Vagina (tissue), 2 donors: Measurements from ENCODE around the gene KBTBD6. TPM values are rescaled to one million over a fixed set of nuclear protein-coding genes. Genes with fewer than 3 reads are reported as not detected.

Experiments used
- DNase-seq, 2 donors: peaks; one replicate each; pipeline ENCODE4 v3.0.0-alpha.2; 2017; ENCODE audit errors: extremely low spot score in 2 of 2
- H3K27ac ChIP-seq: fragments of 200-600 bp; sonication (generic); one replicate; pipeline ENCODE4 v1.5.1; 2019
- H3K27me3 ChIP-seq: fragments of 200-600 bp; sonication (generic); one replicate; pipeline ENCODE4 v1.5.1; 2019
- H3K36me3 ChIP-seq, 2 donors: fragments of 200-600 bp; sonication (generic); one replicate each; pipeline ENCODE4 v1.5.1; 2017 to 2019
- H3K4me1 ChIP-seq: fragments of 200-600 bp; sonication (generic); one replicate; pipeline ENCODE4 v1.5.1; 2019
- H3K4me3 ChIP-seq, 2 donors: fragments of 200-600 bp; sonication (generic); 1 replicate in 1 of 2; 2 replicates in 1 of 2; pipeline ENCODE4 v1.5.1; 2016 to 2019
- H3K9me3 ChIP-seq: fragments of 200-600 bp; sonication (generic); one replicate; pipeline ENCODE4 v1.5.1; 2019
- POLR2A ChIP-seq, 2 donors: fragments of 450-650 bp; IDR thresholded peaks; one replicate each; pipeline ENCODE4 v1.6.1; 2017; ENCODE audit warnings: antibody characterized with exemption in 2 of 2, mild to moderate bottlenecking in 2 of 2, moderate library complexity in 2 of 2
- POLR2AphosphoS5 ChIP-seq, 2 donors: sonication (generic); formaldehyde crosslinking; IDR thresholded peaks; one replicate each; pipeline ENCODE4 v1.9.0; 2017; ENCODE audit warnings: antibody characterized with exemption in 2 of 2, mild to moderate bottlenecking in 2 of 2, low read depth in 1 of 2; ENCODE audit not compliant: insufficient read depth in 1 of 2
- intact Hi-C: fragments of 100-400 bp; cut with DNase I; formaldehyde crosslinking; loops from one replicate; pipeline ENCODE4 v1.15.1; 2023
- total RNA-seq: library from RNA; depleted of rRNA; stranded (reverse); fragments of >200 nt; gene quantifications from one replicate; pipeline ENCODE4 v1.2.3, GENCODE V29; 2016
- TF ChIP-seq, protein P1 (sequence below), 3 experiments: fragments of 450-650 bp in 2 of 3; fragments of 200-600 bp in 1 of 3; sonication (generic) in 1 of 3; IDR thresholded peaks; one replicate each; pipeline ENCODE4 v1.5.1; 2017 to 2019; ENCODE audit warnings: antibody characterized with exemption in 3 of 3, mild to moderate bottlenecking in 2 of 3, moderate library complexity in 2 of 3

Gene KBTBD6
- total RNA-seq, 1 donor from 2014 or later: 8.1 TPM

- intact Hi-C loops: no loop called here
- no peak for TF ChIP-seq POLR2A (IDR thresholded peaks at IDR 0.05)
- TF ChIP-seq, protein P1, sequence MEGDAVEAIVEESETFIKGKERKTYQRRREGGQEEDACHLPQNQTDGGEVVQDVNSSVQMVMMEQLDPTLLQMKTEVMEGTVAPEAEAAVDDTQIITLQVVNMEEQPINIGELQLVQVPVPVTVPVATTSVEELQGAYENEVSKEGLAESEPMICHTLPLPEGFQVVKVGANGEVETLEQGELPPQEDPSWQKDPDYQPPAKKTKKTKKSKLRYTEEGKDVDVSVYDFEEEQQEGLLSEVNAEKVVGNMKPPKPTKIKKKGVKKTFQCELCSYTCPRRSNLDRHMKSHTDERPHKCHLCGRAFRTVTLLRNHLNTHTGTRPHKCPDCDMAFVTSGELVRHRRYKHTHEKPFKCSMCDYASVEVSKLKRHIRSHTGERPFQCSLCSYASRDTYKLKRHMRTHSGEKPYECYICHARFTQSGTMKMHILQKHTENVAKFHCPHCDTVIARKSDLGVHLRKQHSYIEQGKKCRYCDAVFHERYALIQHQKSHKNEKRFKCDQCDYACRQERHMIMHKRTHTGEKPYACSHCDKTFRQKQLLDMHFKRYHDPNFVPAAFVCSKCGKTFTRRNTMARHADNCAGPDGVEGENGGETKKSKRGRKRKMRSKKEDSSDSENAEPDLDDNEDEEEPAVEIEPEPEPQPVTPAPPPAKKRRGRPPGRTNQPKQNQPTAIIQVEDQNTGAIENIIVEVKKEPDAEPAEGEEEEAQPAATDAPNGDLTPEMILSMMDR (IDR thresholded peaks at IDR 0.05): no peak
- no peak for TF ChIP-seq POLR2AphosphoS5 (IDR thresholded peaks at IDR 0.05; ENCODE audit: insufficient read depth in 1 of 2, low read depth in 1 of 2)
- Histone ChIP-seq H3K4me3 (no peak overlapping the region), H3K9me3 (peaks cover 20% of the 10 kb centered on the region), H3K36me3 (peaks cover 0 to 7% of the 10 kb centered on the region in 2 donors), H3K27ac (no peak overlapping the region), H3K27me3 (no peaks in the 10 kb centered on the region), H3K4me1 (no peaks in the 10 kb centered on the region)
- no peak for DNase-seq
Observed at GRCh38 chr13:41152005-41152404, 19.4 kb upstream of the KBTBD6 start.

DNA sequence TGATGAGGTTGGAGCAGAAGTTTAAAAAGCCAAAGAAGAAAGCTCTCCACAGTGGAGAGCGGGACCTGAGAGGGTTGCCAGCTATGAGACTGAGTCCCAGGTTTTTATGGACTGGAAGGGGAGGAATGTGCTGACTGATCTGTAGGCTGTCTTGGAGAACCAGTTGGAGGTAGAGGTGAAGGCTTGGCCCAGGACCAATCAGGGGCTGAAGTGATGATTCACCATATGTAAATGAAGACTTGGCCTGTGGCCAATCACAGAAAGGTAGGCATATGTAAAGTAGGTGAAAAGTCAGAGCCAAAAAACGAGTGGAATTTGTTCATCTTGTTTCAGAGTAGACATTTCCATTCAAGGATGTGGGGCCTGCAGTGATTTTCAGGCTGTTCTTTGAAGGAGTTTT is 17.5 kb upstream of the KBTBD6 start:
- H3K36me3 ChIP-seq: peaks cover 0 to 7% of the 10 kb centered on the region in 2 donors

DNA sequence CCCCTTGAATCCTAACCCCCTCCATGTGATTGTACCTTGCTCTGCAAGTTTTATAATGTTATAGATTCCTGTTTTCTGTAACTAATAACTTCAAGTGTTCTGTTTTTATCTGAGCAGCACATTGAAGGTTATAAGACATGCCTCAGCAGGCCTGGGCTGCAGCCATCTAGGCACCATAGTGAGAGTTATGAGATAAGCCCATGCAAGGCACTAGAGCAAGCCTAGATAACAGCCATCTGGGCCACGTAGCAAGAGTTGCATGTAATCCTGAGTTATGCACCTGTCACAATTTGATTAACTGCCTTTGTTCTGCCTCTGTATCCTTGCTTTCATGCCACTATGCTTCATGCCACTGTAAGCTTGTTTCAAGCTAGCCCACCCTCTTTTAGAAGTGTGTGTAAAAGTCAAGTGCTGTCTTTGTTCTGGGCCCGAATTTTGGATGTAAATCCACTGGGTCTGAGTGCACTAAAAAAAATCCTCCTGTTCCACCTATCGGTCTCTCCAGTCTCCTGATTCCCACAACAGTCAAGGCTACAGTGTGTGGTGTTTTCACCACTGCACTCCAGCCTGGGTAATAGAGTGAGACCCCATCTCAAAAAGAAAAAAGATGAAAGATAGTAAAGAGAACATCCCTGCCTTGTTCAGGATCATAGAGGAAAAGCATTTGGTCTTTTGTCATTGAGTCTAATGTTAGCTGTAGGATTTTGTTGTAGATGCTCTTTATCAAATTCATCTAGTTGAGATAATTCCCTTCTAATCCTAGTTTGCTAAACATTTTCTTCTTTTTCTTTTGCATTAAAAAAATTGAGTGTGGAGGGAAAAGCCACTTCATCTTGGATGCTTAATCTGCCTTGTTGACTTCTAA is 16.0 kb upstream of the KBTBD6 start:
- no peaks in the 10 kb centered on the region for H3K27me3 ChIP-seq
- peaks cover 20% of the 10 kb centered on the region for H3K9me3 ChIP-seq
- DNase-seq: no peak
- H3K27ac ChIP-seq: no peak overlapping the region
- no peak for TF ChIP-seq POLR2AphosphoS5 (IDR thresholded peaks at IDR 0.05; ENCODE audit: insufficient read depth in 1 of 2, low read depth in 1 of 2)
- TF ChIP-seq, protein P1 (IDR thresholded peaks at IDR 0.05): no peak
- no peak for TF ChIP-seq POLR2A (IDR thresholded peaks at IDR 0.05)
- H3K4me3 ChIP-seq: no peak overlapping the region
- H3K4me1 ChIP-seq: no peaks in the 10 kb centered on the region
- intact Hi-C loops: no loop called here
- H3K36me3 ChIP-seq: peaks cover 0 to 7% of the 10 kb centered on the region in 2 donors

More for the DNA sequence above, 17.5 kb upstream of the KBTBD6 start:
- Histone ChIP-seq H3K27me3 (no peaks in the 10 kb centered on the region), H3K9me3 (peaks cover 20% of the 10 kb centered on the region), H3K4me1 (no peaks in the 10 kb centered on the region), H3K4me3 (no peak overlapping the region), H3K27ac (no peak overlapping the region)
- no peak for TF ChIP-seq POLR2A (IDR thresholded peaks at IDR 0.05)
- DNase-seq: no peak
- intact Hi-C loops: no loop called here

- Histone ChIP-seq H3K36me3 (peaks cover 0 to 7% of the 10 kb centered on the region in 2 donors), H3K27ac (no peak overlapping the region), H3K4me1 (no peaks in the 10 kb centered on the region), H3K27me3 (no peaks in the 10 kb centered on the region), H3K9me3 (peaks cover 18% of the 10 kb centered on the region), H3K4me3 (no peak overlapping the region)
- DNase-seq: no peak
- intact Hi-C loops: no loop called here
- TF ChIP-seq POLR2A (IDR thresholded peaks at IDR 0.05): no peak
- TF ChIP-seq, protein P1 (IDR thresholded peaks at IDR 0.05): no peak
- no peak for TF ChIP-seq POLR2AphosphoS5 (IDR thresholded peaks at IDR 0.05; ENCODE audit: insufficient read depth in 1 of 2, low read depth in 1 of 2)
Observed at GRCh38 chr13:41145136-41145908, 12.7 kb upstream of the KBTBD6 start.

- H3K36me3 ChIP-seq: peaks cover 0 to 7% of the 10 kb centered on the region in 2 donors
- no peaks in the 10 kb centered on the region for H3K27me3 ChIP-seq
- H3K27ac ChIP-seq: no peak overlapping the region
- TF ChIP-seq POLR2AphosphoS5 (IDR thresholded peaks at IDR 0.05; ENCODE audit: insufficient read depth in 1 of 2, low read depth in 1 of 2) (no peak), POLR2A (IDR thresholded peaks at IDR 0.05) (no peak)
- TF ChIP-seq, protein P1 (IDR thresholded peaks at IDR 0.05): no peak
- no peak for DNase-seq
- H3K4me3 ChIP-seq: no peak overlapping the region
- no peaks in the 10 kb centered on the region for H3K4me1 ChIP-seq
- intact Hi-C loops: no loop called here
- peaks cover 16% of the 10 kb centered on the region for H3K9me3 ChIP-seq
Observed at GRCh38 chr13:41144576-41144975, 12.0 kb upstream of the KBTBD6 start.
